Measurements from ENCODE around the gene ATP5PB. TPM values are rescaled to one million over a fixed set of nuclear protein-coding genes. Genes with fewer than 3 reads are reported as not detected.

ATP5PB gene
- total and polyA plus RNA-seq, 4 donors: 143 to 257 (median 223) TPM

DNA sequence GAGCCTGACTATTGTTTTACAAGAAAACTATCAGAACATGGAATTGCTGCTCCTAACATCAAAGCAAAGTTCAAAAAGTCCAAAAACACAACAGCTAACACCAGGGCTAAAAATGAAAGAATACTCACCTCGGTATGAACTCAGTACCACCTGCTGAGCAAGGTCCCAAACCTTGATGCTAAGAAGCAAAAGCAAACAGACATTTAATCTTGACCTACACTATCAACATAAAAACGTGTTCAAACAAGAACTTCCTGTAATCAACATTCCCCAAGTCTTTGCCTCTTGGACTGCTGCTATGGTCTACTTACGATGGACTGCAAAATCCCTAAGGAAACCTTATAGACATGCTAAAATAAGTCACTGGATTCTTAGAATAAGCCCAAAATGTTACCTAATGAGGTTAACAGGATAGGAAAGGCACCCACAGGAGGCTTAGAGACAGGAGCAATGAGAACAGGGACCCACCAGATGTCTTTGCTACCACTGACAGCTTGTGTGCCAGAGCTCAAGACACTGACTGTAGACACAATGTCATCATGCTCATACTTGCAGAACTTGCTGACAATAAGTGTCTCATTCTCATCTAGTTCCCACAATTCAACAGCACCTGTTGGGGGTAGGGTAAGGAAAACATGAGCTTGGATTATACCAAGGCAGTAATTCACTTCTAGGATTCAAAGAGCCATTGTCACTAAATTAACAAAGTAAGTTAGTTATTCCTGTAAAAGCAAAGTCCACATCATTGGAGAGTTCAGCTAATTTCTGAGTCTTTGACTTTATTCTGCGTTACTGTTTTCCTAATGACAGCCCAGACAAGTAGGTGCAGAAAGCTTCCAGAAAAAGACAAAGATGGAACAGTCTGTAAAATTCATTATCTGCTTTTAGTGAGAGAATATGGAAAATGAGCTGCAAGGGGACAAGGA, 2.0 kb upstream of the ATP5PB start:
- H3K9ac ChIP-seq (ENCODE audit: low read depth in 1 of 2, low read length in 2 of 2): no peak overlapping the region
- no peak for TF ChIP-seq JUND (IDR thresholded peaks at IDR 0.05)
- TF ChIP-seq NR2F2 (IDR thresholded peaks at IDR 0.05): no peak
- TF ChIP-seq, protein P1, sequence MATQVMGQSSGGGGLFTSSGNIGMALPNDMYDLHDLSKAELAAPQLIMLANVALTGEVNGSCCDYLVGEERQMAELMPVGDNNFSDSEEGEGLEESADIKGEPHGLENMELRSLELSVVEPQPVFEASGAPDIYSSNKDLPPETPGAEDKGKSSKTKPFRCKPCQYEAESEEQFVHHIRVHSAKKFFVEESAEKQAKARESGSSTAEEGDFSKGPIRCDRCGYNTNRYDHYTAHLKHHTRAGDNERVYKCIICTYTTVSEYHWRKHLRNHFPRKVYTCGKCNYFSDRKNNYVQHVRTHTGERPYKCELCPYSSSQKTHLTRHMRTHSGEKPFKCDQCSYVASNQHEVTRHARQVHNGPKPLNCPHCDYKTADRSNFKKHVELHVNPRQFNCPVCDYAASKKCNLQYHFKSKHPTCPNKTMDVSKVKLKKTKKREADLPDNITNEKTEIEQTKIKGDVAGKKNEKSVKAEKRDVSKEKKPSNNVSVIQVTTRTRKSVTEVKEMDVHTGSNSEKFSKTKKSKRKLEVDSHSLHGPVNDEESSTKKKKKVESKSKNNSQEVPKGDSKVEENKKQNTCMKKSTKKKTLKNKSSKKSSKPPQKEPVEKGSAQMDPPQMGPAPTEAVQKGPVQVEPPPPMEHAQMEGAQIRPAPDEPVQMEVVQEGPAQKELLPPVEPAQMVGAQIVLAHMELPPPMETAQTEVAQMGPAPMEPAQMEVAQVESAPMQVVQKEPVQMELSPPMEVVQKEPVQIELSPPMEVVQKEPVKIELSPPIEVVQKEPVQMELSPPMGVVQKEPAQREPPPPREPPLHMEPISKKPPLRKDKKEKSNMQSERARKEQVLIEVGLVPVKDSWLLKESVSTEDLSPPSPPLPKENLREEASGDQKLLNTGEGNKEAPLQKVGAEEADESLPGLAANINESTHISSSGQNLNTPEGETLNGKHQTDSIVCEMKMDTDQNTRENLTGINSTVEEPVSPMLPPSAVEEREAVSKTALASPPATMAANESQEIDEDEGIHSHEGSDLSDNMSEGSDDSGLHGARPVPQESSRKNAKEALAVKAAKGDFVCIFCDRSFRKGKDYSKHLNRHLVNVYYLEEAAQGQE (IDR thresholded peaks at IDR 0.05): no peak
- TF ChIP-seq TAF1 (conservative IDR thresholded peaks at IDR 0.05): no peak
- TF ChIP-seq SP1 (IDR thresholded peaks at IDR 0.05): no peak
- no peak for TF ChIP-seq HNF4G (IDR thresholded peaks at IDR 0.05)
- H3K4me3 ChIP-seq (ENCODE audit: low read depth in 1 of 3, low read length in 3 of 3): peak overlapping the region in 2 of 3 donors; percentile 58 to 78
- no peak overlapping the region for H3K27ac ChIP-seq (ENCODE audit: low read depth in 1 of 2, low read length in 2 of 2)
- H3K9me3 ChIP-seq (ENCODE audit: control insufficient read depth in 4 of 4, low read length in 3 of 4): no peaks in the 10 kb centered on the region
- 66% methylated on average over 4 of the region's 4 CpGs for WGBS
- H3K4me1 ChIP-seq (ENCODE audit: control insufficient read depth in 4 of 4, insufficient read depth in 4 of 4, low read length in 3 of 4): peaks cover 2 to 31% (median 23%) of the 10 kb centered on the region in 4 donors
- no peak for DNase-seq (ENCODE audit: low spot score)
- H3K36me3 ChIP-seq (ENCODE audit: control insufficient read depth in 4 of 4, insufficient read depth in 3 of 4, low read depth in 1 of 4, low read length in 3 of 4): peaks cover 7 to 29% (median 22%) of the 10 kb centered on the region in 4 donors
- no peaks in the 10 kb centered on the region for H3K27me3 ChIP-seq (ENCODE audit: control insufficient read depth in 4 of 4, insufficient read depth in 4 of 4, low read length in 3 of 4)

- DNase-seq (ENCODE audit: low spot score): no peak
- Histone ChIP-seq H3K9ac (ENCODE audit: low read depth in 1 of 2, low read length in 2 of 2) (peak overlapping the region; percentile 29 to 65), H3K36me3 (ENCODE audit: control insufficient read depth in 4 of 4, insufficient read depth in 3 of 4, low read depth in 1 of 4, low read length in 3 of 4) (peaks cover 0 to 18% (median 10%) of the 10 kb centered on the region in 4 donors), H3K4me1 (ENCODE audit: control insufficient read depth in 4 of 4, insufficient read depth in 4 of 4, low read length in 3 of 4) (peaks cover 2 to 31% (median 23%) of the 10 kb centered on the region in 4 donors), H3K4me3 (ENCODE audit: low read depth in 1 of 3, low read length in 3 of 3) (peak overlapping the region; percentile 58 to 98 (median 78)), H3K27ac (ENCODE audit: low read depth in 1 of 2, low read length in 2 of 2) (peak overlapping the region; percentile 29 to 80), H3K9me3 (ENCODE audit: control insufficient read depth in 4 of 4, low read length in 3 of 4) (no peaks in the 10 kb centered on the region), H3K27me3 (ENCODE audit: control insufficient read depth in 4 of 4, insufficient read depth in 4 of 4, low read length in 3 of 4) (no peaks in the 10 kb centered on the region)
- no peak for TF ChIP-seq HNF4A (conservative IDR thresholded peaks at IDR 0.05)
- TF ChIP-seq JUND (IDR thresholded peaks at IDR 0.05): no peak
- TF ChIP-seq TAF1 (conservative IDR thresholded peaks at IDR 0.05): no peak
- no peak for TF ChIP-seq HNF4G (IDR thresholded peaks at IDR 0.05)
- TF ChIP-seq SP1 (IDR thresholded peaks at IDR 0.05): no peak
- no peak for TF ChIP-seq EGR1 (IDR thresholded peaks at IDR 0.05; ENCODE audit: low read depth in 2 of 2)
- no peak for TF ChIP-seq NR2F2 (IDR thresholded peaks at IDR 0.05)
- no peak for TF ChIP-seq FOXA2 (IDR thresholded peaks at IDR 0.05)
- TF ChIP-seq, protein P1 (IDR thresholded peaks at IDR 0.05): no peak
- WGBS: under 1% methylated on average over 25 of the region's 25 CpGs
Measured at GRCh38 chr1:111448482-111448917, 764 bp upstream of the ATP5PB start.
